ENCODE measurements around the gene PRXL2B.
A peak's percentile ranks its signal among the peaks of the same experiment; 100 is the strongest.
"Not testable (repeated sequence)": the region's sequence is repeated elsewhere in the genome, so short reads cannot be mapped to it uniquely, and the experiment has no call there.

PRXL2B gene, protein sequence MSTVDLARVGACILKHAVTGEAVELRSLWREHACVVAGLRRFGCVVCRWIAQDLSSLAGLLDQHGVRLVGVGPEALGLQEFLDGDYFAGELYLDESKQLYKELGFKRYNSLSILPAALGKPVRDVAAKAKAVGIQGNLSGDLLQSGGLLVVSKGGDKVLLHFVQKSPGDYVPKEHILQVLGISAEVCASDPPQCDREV

DNA sequence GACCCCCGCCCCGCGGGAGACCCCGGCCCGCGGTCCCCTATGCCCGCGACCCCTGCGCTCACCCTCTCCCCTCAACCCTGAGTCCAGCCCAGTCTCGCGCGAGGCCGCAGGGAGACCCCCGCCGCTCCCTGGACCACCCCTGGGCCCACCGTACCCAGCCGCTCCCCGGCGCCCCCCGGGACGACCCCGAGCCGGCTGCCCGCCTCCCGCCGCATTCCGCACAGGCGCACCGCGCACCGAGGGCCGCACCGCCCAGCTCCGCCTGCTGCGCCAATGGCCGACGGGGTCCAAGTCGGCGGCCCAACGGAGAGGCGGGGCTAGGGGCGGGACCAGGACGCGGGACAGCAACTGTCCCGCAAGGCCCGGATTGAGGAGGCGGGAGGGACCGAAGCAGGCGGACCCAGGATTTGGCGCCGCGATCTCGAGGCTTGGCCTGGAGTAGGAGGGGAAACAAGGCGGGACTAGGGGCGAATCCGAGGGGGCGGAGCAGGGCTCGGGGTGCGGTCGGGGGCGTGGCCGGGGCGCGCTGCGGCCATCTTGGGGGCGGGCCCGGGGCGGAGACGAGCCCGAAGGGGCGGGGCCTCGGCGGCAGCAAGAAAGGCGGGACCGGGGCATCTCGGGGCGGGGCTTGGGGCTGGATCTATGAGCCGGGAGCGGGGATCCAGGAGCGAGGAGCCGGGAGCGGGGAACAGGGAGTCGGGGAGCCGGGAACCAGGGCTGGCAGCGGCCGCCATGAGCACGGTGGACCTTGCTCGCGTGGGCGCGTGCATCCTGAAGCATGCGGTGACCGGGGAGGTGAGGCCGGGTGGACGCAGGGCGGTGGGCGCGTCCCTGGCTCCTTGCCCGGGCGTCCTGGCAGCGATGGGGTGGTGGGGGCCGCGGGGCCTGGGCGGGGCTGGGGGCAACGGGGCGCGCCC lies at the start of gene PRXL2B:
TSS of gene PRXL2B (plus strand) at position 624 of the 917 bp plus-strand sequence. CDS start at position 733, 109 bp downstream.
- peak; percentile 99 for DNase-seq

DNA sequence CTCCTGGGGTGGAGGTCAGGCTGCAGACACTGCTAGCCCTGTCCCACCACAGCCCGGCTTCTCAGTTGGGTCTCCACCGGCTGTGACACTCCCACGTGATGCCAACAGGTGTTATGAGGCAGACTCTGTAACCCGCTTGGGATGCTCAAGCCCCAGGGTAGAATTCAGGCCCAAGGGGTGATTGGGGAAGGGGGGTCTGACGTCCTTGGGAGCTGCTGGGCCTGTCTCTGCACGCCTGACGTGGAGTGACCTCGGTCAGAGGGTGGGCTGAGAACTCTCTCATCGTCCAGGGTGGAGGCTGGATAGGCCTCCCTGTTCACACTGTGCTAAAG lies 48.8 kb upstream of the PRXL2B start:
- DNase-seq: no peak

GRCh38 chr1:2538376-2538775 lies 48.2 kb upstream of the PRXL2B start:
- DNase-seq: no peak

DNA sequence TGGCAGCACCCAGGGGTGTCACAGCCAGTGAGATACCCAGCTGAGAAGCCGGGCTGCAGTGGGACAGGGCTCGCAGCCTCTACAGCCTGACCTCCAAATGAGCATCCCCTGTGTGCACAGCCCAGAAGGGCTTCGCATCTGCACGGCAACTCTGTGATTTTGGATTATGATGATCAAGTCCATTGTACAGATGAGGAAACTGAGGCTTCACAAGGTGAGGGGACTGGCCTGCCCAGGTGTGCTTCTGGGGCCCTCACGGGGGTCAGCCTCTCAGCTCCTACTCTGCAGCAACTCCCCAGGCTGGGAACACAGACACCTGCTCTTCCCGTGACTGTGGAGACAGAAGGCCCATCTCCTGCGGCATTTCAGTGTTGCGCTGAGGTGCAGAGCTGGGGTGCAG lies 47.7 kb upstream of the PRXL2B start:
- no peak for DNase-seq

GRCh38 chr1:2539312-2539907 lies 47.2 kb upstream of the PRXL2B start:
- peak; percentile 57 to 59 for DNase-seq

GRCh38 chr1:2540816-2541492 lies 45.6 kb upstream of the PRXL2B start:
- DNase-seq: no peak

DNA sequence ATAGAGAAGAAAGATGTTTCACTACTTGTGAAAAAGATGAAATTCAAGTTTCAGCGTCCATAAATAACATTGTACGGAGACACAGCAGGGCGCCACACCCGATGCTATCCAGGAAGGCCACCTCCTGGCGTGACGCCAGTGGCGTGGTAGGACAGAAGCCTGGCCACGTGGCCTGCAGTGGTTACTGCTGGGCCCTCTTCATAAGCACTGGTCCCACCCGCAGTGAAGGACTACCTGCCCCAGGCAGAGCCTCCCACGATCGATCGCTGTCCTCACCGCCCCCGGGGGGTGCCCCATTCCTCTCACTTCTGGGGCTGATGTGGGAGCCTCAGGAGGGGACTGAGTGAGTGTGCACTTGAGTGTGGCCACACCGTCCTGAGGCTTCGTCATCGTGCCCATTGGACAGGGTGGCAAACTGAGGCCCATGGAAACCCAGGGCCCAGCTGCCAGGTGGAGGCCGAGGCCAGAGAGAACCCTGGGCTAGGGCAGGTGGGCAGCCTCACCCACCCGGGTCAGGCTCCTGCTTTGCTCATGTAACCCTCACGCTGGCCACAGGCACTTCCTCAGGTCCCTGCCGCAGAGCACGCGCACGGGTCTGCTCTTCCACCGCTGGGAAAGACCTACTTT lies 44.8 kb upstream of the PRXL2B start:
- DNase-seq: no peak

- no peak for DNase-seq
Observed at GRCh38 chr1:2542246-2542915, 44.2 kb upstream of the PRXL2B start.

GRCh38 chr1:2543543-2544092 lies 43.0 kb upstream of the PRXL2B start:
- no peak for DNase-seq

DNA sequence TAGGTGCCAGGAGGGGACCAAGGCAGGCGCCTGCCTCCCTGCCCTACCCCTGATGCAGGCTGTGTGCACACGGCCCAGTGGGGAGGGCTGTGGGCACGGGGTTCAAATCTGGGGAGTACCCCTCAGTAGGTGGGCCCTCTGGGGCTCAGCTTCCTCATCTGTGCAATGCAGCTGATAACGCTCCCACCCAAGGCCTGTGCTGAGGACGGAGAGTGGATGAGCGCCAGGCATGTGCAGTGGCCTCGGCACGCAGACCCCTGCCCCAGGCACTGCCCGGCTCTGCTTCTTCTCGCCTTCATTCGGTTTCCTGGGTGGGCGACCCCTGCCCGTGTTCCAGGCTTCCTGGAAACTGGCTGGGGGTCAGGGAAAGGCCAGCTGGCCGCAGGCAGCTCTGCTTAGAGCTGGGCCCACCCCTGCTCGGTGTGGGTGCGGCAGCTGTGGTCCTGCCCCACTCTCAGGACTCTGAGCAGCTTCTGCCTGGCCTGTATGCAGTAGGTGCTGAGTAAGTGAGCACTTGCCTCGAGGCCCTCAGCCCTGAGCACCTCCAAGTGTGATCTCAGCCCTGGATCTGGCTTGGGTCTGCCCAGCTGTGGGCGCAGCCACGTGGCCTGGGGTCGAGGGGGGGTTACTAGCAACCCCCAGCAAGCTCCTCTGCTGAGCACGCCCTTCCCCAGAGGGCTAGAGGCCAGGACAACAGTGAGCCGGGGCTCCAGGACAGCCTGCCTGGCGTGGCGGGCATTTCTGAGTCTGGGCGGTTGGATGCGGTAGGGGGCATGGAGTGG lies 42.3 kb upstream of the PRXL2B start:
- DNase-seq: no peak

- DNase-seq: no peak
Observed at GRCh38 chr1:2544875-2545640, 41.5 kb upstream of the PRXL2B start.

- peak; percentile 85 to 90 for DNase-seq
Observed at GRCh38 chr1:2545754-2546514, 40.6 kb upstream of the PRXL2B start.

DNA sequence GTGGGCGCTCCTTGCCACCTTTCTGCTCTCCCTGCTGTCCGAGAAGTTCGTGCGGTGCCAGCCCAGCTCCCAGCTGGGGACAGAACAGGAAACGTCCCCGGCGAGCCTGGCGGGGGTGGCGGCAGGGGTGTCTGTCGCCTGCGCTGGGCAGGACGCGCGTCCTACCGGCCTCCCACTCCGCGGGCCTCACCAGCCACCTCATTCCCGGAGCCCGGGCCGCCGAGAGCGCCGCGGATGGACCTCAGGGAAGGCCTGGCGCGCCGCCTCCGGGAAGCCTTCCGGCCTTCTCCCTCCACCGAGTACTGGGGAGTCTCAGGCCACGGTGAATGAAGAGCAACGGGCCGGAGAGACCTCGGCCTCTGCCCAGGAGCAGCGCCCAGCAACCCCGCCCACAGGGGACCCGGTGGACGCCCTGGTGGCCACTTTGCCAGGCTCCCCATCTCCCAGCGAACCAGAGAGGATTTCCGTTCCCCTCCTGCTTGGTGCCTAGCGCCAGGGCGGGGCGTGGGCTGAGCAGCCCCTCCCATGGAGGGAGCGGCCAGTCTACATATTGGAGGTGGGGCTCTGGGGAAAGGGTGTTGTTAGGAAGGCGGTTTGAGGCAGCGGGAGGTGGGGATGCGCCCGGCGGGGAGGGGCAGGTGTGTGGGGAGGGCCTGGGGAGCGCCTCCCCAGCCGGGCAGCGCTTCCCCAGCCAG lies 39.9 kb upstream of the PRXL2B start:
- DNase-seq: peak; percentile 87 to 89

GRCh38 chr1:2547210-2548067 lies 39.1 kb upstream of the PRXL2B start:
- peak; percentile 71 to 77 for DNase-seq

- peak; percentile 90 to 92 for DNase-seq
Observed at GRCh38 chr1:2548068-2548589, 38.4 kb upstream of the PRXL2B start.

- not testable (repeated sequence) for DNase-seq
Observed at GRCh38 chr1:2549367-2550029, 37.1 kb upstream of the PRXL2B start.

DNA sequence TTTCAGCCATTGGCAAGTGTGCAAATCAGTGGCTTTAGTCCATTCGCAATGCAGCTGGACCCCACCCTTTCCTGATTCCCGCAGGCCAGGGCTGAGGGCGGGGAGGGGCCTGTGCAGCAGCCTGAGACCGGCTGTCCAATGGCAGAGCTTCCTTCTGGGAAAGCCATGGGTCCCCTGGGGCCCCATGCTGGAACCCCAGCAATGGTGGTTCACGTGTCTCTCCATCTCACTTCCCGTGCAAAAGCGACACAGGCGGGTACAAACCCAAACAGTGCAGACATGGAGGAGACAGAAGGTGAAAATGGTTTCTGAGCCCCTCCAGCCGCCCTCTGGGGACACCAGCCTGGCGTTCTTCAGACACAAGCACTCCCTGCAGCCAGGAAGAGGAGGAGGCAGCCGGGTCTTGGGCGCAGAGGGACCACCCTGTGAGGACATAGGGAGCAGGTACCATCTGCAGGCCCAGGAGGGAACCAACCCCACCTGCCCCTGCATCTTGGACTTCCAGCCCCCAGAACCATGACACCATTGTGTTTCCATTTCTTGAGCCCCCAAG lies 36.2 kb upstream of the PRXL2B start:
- not testable (repeated sequence) for DNase-seq
